ENCODE measurements around the gene ACP7.

- TF ChIP-seq POLR2A (IDR thresholded peaks at IDR 0.05; ENCODE audit: low read depth, low read length) (no peak), CTCF (IDR thresholded peaks at IDR 0.05; ENCODE audit: extremely low read depth in 1 of 2, insufficient read depth in 1 of 2, low read depth in 1 of 2, low read length in 2 of 2) (no peak)
These were observed 76.3 kb downstream of the ACP7 start for GRCh38 chr19:39160523-39160861.
